BJ (cell line): ENCODE measurements around the gene DNAJC5. TPM values are rescaled to one million over a fixed set of nuclear protein-coding genes. Genes with fewer than 3 reads are reported as not detected.
"Not testable (repeated sequence)": the region's sequence is repeated elsewhere in the genome, so short reads cannot be mapped to it uniquely, and the experiment has no call there.

Experiments
- CTCF ChIA-PET: fragments of 350-600 bp; formaldehyde crosslinking; extraction: SDS; loops from one replicate; lab custom pipeline; 2021; ENCODE audit warnings: antibody characterized with exemption, inconsistent platforms; lab: Yijun Ruan, JAX
- POLR2A ChIA-PET: fragments of 300-600 bp; sonication (Branson Sonifier 250); formaldehyde crosslinking; extraction: SDS; loops from one replicate; lab custom pipeline; 2021; ENCODE audit warnings: antibody characterized with exemption; lab: Charles Lee
- DNase-seq: peaks from one replicate; pipeline ENCODE4 v3.0.0-alpha.2; 2011; ENCODE audit warnings: low read depth
- H3K27me3 ChIP-seq: 2 replicates; pipeline ENCODE4 v1.6.0; 2011; ENCODE audit warnings: low read length; ENCODE audit not compliant: control insufficient read depth, insufficient read depth
- H3K36me3 ChIP-seq: 2 replicates; pipeline ENCODE4 v1.5.1; 2011; ENCODE audit warnings: low read length; ENCODE audit not compliant: control insufficient read depth, insufficient read depth
- H3K4me3 ChIP-seq: 2 replicates; pipeline ENCODE4 v1.5.1; 2011; ENCODE audit warnings: low read depth, mild to moderate bottlenecking, control low read depth, low read length
- CTCF ChIP-seq: IDR thresholded peaks from 2 replicates; pipeline ENCODE4 v1.5.1; 2011; ENCODE audit warnings: low read depth, mild to moderate bottlenecking, control low read depth, inconsistent platforms, low read length, moderate library complexity; ENCODE audit not compliant: insufficient read depth
- polyA plus RNA-seq: library from polyadenylated mRNA; depleted of rRNA; stranded (reverse); fragments of >200 nt; gene quantifications from 2 replicates; pipeline ENCODE4 v1.2.3, GENCODE V29; 2011

The DNAJC5 gene
- polyA plus RNA-seq, 1 experiment = 45.6 TPM

- Histone ChIP-seq H3K27me3 (no peaks in the 10 kb centered on the region), H3K36me3 (peaks cover 46% of the 10 kb centered on the region), H3K4me3 (no peak overlapping the region)
- DNase-seq = no peak
- ChIA-PET CTCF (interaction anchor here (0.9 to 1.0 kb wide), 2 partner anchors 13 to 20 kb away, joined by 3 read pairs; partner anchors contain the start of gene TPD52L2), POLR2A (no interaction called here)
- no peak for TF ChIP-seq CTCF
These were observed 17.0 kb upstream of the DNAJC5 start for GRCh38 chr20:63877755-63878470.

GRCh38 chr20:63878899-63879663, 15.8 kb upstream of the DNAJC5 start:
- ChIA-PET CTCF (interaction anchor here (0.9 kb wide), 1 partner anchor 14 kb away, joined by 3 read pairs; the partner anchor contains the start of gene TPD52L2), POLR2A (no interaction called here)
- Histone ChIP-seq H3K27me3 (no peaks in the 10 kb centered on the region), H3K36me3 (peaks cover 53% of the 10 kb centered on the region), H3K4me3 (no peak overlapping the region)
- TF ChIP-seq CTCF = no peak
- DNase-seq = no peak

- H3K27me3 ChIP-seq, DNase-seq, H3K4me3 ChIP-seq, POLR2A ChIA-PET: not testable (repeated sequence)
- CTCF ChIA-PET = interaction anchor here (0.7 to 0.9 kb wide), 2 partner anchors 11 to 95 kb away, joined by 3 to 4 read pairs; no protein-coding TSS in a partner anchor
- peaks cover 58% of the 10 kb centered on the region for H3K36me3 ChIP-seq
These were observed 14.0 kb upstream of the DNAJC5 start for GRCh38 chr20:63880901-63881300.

- TF ChIP-seq CTCF = no peak
- DNase-seq = no peak
- POLR2A ChIA-PET = no interaction called here
- H3K27me3 ChIP-seq = no peaks in the 10 kb centered on the region
- CTCF ChIA-PET = interaction anchor here (0.7 to 0.9 kb wide), 2 partner anchors 10 to 95 kb away, joined by 3 to 4 read pairs; no protein-coding TSS in a partner anchor
- no peak overlapping the region for H3K4me3 ChIP-seq
- H3K36me3 ChIP-seq = peaks cover 54% of the 10 kb centered on the region
These were observed 13.3 kb upstream of the DNAJC5 start for GRCh38 chr20:63881451-63882226.

GRCh38 chr20:63882257-63883200, 12.4 kb upstream of the DNAJC5 start:
- no peak for DNase-seq
- peaks cover 53% of the 10 kb centered on the region for H3K36me3 ChIP-seq

More at GRCh38 chr20:63882257-63883200, 12.4 kb upstream of the DNAJC5 start:
- Histone ChIP-seq H3K4me3 (no peak overlapping the region), H3K27me3 (no peaks in the 10 kb centered on the region)
- CTCF ChIA-PET = no interaction called here
- no peak for TF ChIP-seq CTCF
- POLR2A ChIA-PET = no interaction called here
